SH-SY5Y (cell line): ENCODE results near the gene DDX39B.

Source experiments
- GATA2 ChIP-seq: IDR thresholded peaks from 2 replicates; pipeline ENCODE4 v1.6.1; 2011; ENCODE audit warnings: mild to moderate bottlenecking, low read depth, low read length
- GATA3 ChIP-seq: IDR thresholded peaks from 2 replicates; pipeline ENCODE4 v1.6.1; 2011; ENCODE audit warnings: low read depth, mild to moderate bottlenecking, low read length, moderate library complexity

The DDX39B gene

GRCh38 chr6:31529329-31530150, 12.3 kb downstream of the DDX39B start:
- TF ChIP-seq GATA3 (no peak), GATA2 (no peak)

- no peak for TF ChIP-seq GATA3
- TF ChIP-seq GATA2: no peak
Measured at GRCh38 chr6:31528821-31529328, 12.9 kb downstream of the DDX39B start, which contains the start of gene MCCD1. MCCD1 (plus strand) TSS chr6:31528962; CDS start chr6:31529015, 53 bp downstream.

GRCh38 chr6:31528307-31528777, 13.5 kb downstream of the DDX39B start:
- TF ChIP-seq GATA3 (no peak), GATA2 (no peak)

- TF ChIP-seq GATA2 (no peak), GATA3 (no peak)
Measured at GRCh38 chr6:31525932-31526591, 15.7 kb downstream of the DDX39B start.

- TF ChIP-seq GATA3 (no peak), GATA2 (no peak)
Measured at GRCh38 chr6:31525553-31525931, 16.3 kb downstream of the DDX39B start.

GRCh38 chr6:31521835-31522234, 20.0 kb downstream of the DDX39B start:
- TF ChIP-seq GATA2: no peak
- TF ChIP-seq GATA3: no peak

GRCh38 chr6:31513456-31514165, 28.2 kb downstream of the DDX39B start:
- no peak for TF ChIP-seq GATA3
- TF ChIP-seq GATA2: no peak

GRCh38 chr6:31510007-31510406, 31.8 kb downstream of the DDX39B start:
- TF ChIP-seq GATA3 (no peak), GATA2 (no peak)

GRCh38 chr6:31502586-31502985, 39.2 kb downstream of the DDX39B start:
- no peak for TF ChIP-seq GATA2
- TF ChIP-seq GATA3: no peak

GRCh38 chr6:31498748-31499147, 43.1 kb downstream of the DDX39B start:
- TF ChIP-seq GATA3 (no peak), GATA2 (no peak)

- TF ChIP-seq GATA2: no peak
- TF ChIP-seq GATA3: no peak
Measured at GRCh38 chr6:31497531-31498476, 44.0 kb downstream of the DDX39B start, which contains the start of gene MICB. MICB (plus strand) TSS chr6:31498145; CDS start chr6:31498194, 49 bp downstream.

GRCh38 chr6:31495580-31495979, 46.2 kb downstream of the DDX39B start:
- TF ChIP-seq GATA3 (no peak), GATA2 (no peak)
